Measurements from ENCODE around the gene TCTA.

GRCh38 chr3:49410846-49411534 is 1.2 kb upstream of the TCTA start:
- TF ChIP-seq, protein P1, sequence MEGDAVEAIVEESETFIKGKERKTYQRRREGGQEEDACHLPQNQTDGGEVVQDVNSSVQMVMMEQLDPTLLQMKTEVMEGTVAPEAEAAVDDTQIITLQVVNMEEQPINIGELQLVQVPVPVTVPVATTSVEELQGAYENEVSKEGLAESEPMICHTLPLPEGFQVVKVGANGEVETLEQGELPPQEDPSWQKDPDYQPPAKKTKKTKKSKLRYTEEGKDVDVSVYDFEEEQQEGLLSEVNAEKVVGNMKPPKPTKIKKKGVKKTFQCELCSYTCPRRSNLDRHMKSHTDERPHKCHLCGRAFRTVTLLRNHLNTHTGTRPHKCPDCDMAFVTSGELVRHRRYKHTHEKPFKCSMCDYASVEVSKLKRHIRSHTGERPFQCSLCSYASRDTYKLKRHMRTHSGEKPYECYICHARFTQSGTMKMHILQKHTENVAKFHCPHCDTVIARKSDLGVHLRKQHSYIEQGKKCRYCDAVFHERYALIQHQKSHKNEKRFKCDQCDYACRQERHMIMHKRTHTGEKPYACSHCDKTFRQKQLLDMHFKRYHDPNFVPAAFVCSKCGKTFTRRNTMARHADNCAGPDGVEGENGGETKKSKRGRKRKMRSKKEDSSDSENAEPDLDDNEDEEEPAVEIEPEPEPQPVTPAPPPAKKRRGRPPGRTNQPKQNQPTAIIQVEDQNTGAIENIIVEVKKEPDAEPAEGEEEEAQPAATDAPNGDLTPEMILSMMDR (IDR thresholded peaks at IDR 0.05; ENCODE audit: control extremely low read depth in 1 of 3, insufficient read depth in 1 of 3, low read depth in 1 of 3, low read length in 3 of 3), result no peak
- TF ChIP-seq ZNF274 (IDR thresholded peaks at IDR 0.05; ENCODE audit: borderline replicate concordance, extremely low read depth, low read length) (no peak), CHD2 (IDR thresholded peaks at IDR 0.05; ENCODE audit: low read length) (no peak), ATF3 (IDR thresholded peaks at IDR 0.05; ENCODE audit: insufficient read depth, low read depth, low read length) (no peak), NRF1 (IDR thresholded peaks at IDR 0.05; ENCODE audit: low read depth, low read length) (no peak), EP300 (IDR thresholded peaks at IDR 0.05; ENCODE audit: borderline replicate concordance in 1 of 2, low read depth in 2 of 2, low read length in 2 of 2) (no peak), YY1 (IDR thresholded peaks at IDR 0.05; ENCODE audit: low read depth, low read length) (no peak), POLR2A (IDR thresholded peaks at IDR 0.05; ENCODE audit: control extremely low read depth in 1 of 2, low read depth in 2 of 2, low read length in 2 of 2) (no peak)
